Brain microvascular endothelial cell (primary cell): ENCODE measurements around the gene NDUFC2.
A peak's percentile ranks its signal among the peaks of the same experiment; 100 is the strongest.

Experiments used
- DNase-seq: peaks from one replicate; pipeline ENCODE4 v3.0.0-alpha.2; 2020
- H3K27ac ChIP-seq: fragments of 250-450 bp; sonication (Bioruptor Pico); 2 replicates; pipeline ENCODE4 v1.5.1; 2020; ENCODE audit warnings: mild to moderate bottlenecking, moderate library complexity
- H3K27me3 ChIP-seq: fragments of 250-450 bp; sonication (Bioruptor Pico); replicated peaks from 2 replicates; pipeline ENCODE4 v1.5.1; 2020; ENCODE audit warnings: mild to moderate bottlenecking
- H3K36me3 ChIP-seq: fragments of 250-450 bp; sonication (Bioruptor Pico); replicated peaks from 2 replicates; pipeline ENCODE4 v1.5.1; 2020; ENCODE audit warnings: mild to moderate bottlenecking
- H3K4me3 ChIP-seq: 2 replicates; pipeline ENCODE4 v1.5.1; 2011; ENCODE audit warnings: low read depth, mild to moderate bottlenecking, control low read depth, low read length, moderate library complexity
- CTCF ChIP-seq: IDR thresholded peaks from 2 replicates; pipeline ENCODE4 v1.5.1; 2011; ENCODE audit warnings: low read depth, mild to moderate bottlenecking, moderate library complexity, low read length, control low read depth, inconsistent platforms; ENCODE audit errors: missing control alignments
- in situ Hi-C: cut with HindIII; loops from 2 replicates; pipeline ENCODE4 v1.10.0; 2017; ENCODE audit warnings: low sequenced_read_pairs, low pct_ligation_motif_present

The NDUFC2 gene

GRCh38 chr11:78027759-78028158 lies 51.9 kb downstream of the NDUFC2 start:
- no peaks in the 10 kb centered on the region for H3K27me3 ChIP-seq
- in situ Hi-C loops, result no loop called here
- no peaks in the 10 kb centered on the region for H3K36me3 ChIP-seq
- DNase-seq, result no peak
- no peak overlapping the region for H3K27ac ChIP-seq
- TF ChIP-seq CTCF, result no peak
- no peak overlapping the region for H3K4me3 ChIP-seq

- no peak for DNase-seq
- H3K27me3 ChIP-seq, result no peaks in the 10 kb centered on the region
- H3K4me3 ChIP-seq, result no peak overlapping the region
- no peaks in the 10 kb centered on the region for H3K36me3 ChIP-seq
- TF ChIP-seq CTCF, result no peak
- in situ Hi-C loops, result no loop called here
- H3K27ac ChIP-seq, result no peak overlapping the region
These were observed 54.3 kb downstream of the NDUFC2 start for GRCh38 chr11:78025378-78025777.

- peak overlapping the region; percentile 57 for H3K4me3 ChIP-seq
- H3K27me3 ChIP-seq, result no peaks in the 10 kb centered on the region
- no peak overlapping the region for H3K27ac ChIP-seq
- DNase-seq, result no peak
- no peak for TF ChIP-seq CTCF
- no peaks in the 10 kb centered on the region for H3K36me3 ChIP-seq
- in situ Hi-C loops, result no loop called here
These were observed 56.2 kb downstream of the NDUFC2 start for GRCh38 chr11:78023426-78023825.

- DNase-seq, result no peak
- Histone ChIP-seq H3K27ac (no peak within 1 kb of the TSS), H3K36me3 (no peaks in the 10 kb centered on the region), H3K4me3 (peak within 1 kb of the TSS; percentile 57), H3K27me3 (no peaks in the 10 kb centered on the region)
- in situ Hi-C loops, result no loop called here
- no peak for TF ChIP-seq CTCF
These were observed 57.0 kb downstream of the NDUFC2 start, which contains the start of gene KCTD14 for GRCh38 chr11:78022397-78023396. Gene KCTD14, minus strand, starts transcription at chr11:78023276. Its CDS starts 27 bp downstream, at chr11:78023249.

- no peak for TF ChIP-seq CTCF
- Histone ChIP-seq H3K27me3 (no peaks in the 10 kb centered on the region), H3K27ac (no peak overlapping the region), H3K36me3 (no peaks in the 10 kb centered on the region), H3K4me3 (no peak overlapping the region)
- DNase-seq, result no peak
- in situ Hi-C loops, result no loop called here
These were observed 58.1 kb downstream of the NDUFC2 start for GRCh38 chr11:78021611-78022010.
